Suppressor macrophage treated with lipopolysaccharide for 1 hour (primary cell): Measurements from ENCODE around the gene IFI27L1.
A peak's percentile ranks its signal among the peaks of the same experiment; 100 is the strongest.

Source experiments
- DNase-seq, 3 donors: peaks; one replicate each; pipeline ENCODE4 v3.0.0-alpha.2; 2020 to 2022

The IFI27L1 gene

DNA sequence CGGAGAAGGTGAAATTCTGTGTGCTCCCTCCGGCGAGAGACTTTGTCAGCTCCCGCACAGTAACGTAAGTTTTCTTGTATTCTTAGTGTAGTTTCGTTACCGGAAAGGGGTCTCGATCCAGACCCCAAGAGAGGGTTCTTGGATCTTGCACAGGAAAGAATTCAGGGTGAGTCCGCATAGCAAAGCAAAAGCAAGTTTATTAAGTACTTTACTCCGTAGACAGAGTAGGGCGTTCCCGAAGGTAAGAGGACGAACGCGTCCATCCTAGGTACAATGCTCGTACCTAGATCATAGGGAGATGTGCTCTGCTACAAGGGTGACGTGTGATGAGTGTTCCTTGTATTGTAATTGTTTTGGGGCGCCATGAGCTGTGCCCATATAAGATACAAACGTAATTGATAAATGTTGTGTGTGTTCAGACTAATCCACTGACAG lies 293 bp downstream of the IFI27L1 start:
- DNase-seq = no peak

DNA sequence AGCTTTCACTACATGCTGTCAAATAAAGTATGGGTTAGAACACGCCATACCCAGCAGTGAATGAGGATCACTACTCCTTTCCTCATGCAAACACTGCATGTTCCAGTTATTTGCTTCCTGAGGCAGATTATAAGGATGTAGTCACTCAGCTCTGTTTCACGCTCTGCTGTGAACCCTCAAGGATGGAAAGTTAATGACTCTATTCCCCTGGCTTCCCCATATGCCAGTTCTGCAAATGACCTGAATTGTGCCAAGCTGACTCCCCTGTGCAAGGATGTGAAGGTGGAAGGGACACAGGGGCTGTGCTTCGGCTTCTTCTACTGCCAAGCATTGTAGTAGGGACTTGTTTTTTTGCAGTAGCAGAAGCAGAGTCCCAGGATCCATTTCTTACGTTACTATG lies 6.8 kb downstream of the IFI27L1 start:
- DNase-seq = no peak

DNA sequence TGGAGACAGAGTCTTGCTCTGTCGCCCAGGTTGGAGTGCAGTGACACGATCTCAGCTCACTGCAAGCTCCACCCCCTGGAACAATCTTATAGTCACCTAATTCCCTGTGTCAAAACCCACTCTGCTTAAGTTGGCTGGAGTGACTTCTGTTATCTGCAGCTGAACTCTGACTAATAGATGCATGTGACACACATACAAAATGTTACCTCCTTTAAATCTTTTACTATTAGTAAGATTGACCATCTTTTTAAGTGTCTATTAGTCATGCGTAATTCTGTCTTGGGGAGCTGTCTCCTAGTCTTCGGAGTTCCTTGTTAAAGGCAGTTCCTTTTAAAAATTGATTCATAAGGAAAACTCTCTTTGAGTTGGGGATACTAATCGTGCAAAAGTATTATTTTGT lies 7.4 kb downstream of the IFI27L1 start:
- peak in 1 of 3 donors; percentile 13 for DNase-seq

GRCh38 chr14:94089479-94089878 lies 8.4 kb downstream of the IFI27L1 start:
- DNase-seq = no peak

GRCh38 chr14:94093418-94093817 lies 12.3 kb downstream of the IFI27L1 start:
- no peak for DNase-seq

DNA sequence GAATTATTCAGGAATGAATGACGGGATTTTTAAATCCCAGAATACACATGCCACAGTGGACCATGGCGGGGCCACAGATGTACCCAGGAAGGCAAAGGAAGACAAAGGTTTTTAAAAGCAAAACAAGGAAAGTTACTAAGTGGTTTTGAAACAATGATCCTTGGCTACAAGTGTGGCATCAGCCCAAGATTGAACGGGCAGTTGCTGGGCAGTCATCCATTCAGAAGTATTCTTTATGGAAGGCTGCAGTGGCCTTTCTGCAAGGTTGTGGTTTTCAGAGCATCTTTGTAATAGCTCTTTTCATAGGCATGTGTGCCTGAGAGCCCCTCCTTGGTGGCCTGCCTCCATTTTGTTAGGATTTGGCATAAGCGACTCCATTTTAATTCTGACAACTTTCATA lies 16.0 kb downstream of the IFI27L1 start:
- no peak for DNase-seq

DNA sequence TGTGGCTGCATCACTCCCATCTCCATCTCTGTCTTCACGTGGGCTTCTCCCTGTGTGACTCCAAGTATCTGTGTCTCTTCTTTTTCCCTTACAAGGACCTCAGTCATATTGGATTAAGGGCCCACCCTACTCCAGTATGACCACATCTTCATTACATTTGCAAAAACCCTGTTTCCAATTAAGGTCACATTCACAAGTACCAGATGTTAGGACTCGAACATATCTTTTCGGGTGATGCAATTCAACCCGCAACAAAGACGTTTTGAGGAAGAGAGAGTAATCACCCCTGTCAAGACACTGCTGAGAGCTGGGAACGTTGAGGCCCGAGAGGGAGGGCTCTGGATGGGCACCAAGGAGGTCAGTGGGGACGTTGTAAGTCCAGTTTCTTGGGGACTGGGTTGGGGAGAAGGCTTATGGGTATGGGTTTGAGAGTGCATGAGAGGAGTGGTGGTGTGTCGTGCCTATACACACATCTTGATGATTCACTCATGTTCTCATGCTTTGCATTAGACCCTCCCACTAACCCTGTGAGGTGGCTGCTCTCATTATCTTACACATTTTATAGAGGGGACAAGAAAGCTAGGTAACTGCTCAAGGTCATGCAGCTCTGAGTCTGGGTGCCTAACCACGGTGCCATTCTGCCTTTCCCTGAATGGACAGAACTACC lies 17.3 kb downstream of the IFI27L1 start:
- peak in 1 of 3 donors; percentile 29 for DNase-seq

- DNase-seq = no peak
Observed at GRCh38 chr14:94099006-94099405, 17.9 kb downstream of the IFI27L1 start.

- DNase-seq = peak; percentile 36 to 58 (median 46)
Observed at GRCh38 chr14:94100847-94101246, 19.7 kb downstream of the IFI27L1 start.

DNA sequence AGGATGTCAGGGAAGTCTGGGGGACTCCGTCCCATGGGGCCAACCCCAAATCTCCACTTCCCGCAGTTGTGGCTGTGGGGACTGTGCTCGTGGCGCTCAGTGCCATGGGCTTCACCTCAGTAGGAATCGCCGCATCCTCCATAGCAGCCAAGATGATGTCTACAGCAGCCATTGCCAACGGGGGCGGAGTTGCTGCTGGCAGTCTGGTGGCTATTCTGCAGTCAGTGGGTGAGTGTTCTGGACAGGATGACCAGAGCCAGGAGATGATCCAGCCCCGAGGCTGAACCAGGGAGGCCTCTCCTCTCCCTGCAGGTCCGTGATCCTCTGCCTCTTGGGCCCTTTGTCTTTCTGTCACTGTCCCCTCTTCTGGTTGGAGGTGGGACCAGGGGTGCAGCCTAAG lies 20.6 kb downstream of the IFI27L1 start:
- DNase-seq = no peak

DNA sequence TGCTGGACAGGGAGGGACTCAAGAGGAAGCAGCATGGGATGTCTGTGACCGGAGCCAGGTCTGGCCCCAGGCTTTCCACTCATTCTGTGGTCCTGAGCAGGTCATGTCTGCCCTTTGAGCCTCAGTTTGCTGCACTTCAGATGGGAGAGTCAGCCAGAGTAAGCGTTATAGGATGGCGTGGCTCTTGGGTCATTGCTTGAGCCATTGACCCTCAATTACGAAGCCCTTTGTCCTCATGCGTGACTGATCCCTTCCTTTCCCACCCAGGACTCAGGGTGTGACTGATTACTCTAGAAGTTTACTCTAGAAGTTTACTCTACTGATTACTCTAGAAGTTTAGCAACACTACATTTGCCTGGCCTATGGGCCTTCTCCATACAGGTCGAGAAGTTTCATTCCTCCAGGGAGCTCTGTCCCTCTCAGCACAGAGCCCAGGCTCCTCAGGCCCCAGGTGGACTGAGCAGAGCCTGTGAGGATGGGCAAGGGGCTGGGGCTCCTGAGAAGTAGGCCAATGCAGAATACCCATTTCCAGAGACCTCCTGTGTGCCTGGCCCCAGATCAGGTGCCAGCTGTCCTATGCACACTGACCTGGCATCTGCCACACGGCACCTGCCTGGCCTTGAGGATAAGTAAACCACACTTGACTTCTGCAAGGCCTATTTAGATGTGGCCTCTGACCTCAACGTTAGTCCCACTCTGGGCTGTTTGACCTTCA lies 21.8 kb downstream of the IFI27L1 start:
- no peak for DNase-seq

GRCh38 chr14:94103554-94104150 lies 22.5 kb downstream of the IFI27L1 start:
- DNase-seq = no peak

GRCh38 chr14:94104731-94105130 lies 23.6 kb downstream of the IFI27L1 start:
- no peak for DNase-seq

DNA sequence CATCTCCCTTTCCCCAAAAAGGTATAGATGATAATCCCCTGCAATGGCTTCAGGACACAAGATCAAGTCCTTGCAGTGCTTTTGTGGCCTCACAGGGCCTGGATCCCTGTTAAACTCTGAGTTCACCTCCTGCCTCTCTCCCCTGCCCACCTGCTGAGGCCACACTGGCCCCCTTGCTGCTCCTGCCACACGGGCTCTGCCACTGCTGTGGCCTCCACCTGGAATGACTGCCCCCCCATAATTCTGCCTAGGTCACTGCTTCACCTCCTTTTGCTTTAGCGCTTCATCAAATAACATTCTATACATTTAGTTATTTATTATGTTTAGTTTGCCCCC lies 28.8 kb downstream of the IFI27L1 start:
- no peak for DNase-seq

GRCh38 chr14:94110552-94111181 lies 29.6 kb downstream of the IFI27L1 start, which contains the start of gene IFI27:
Gene IFI27 (plus strand): TSS chr14:94110736.
- peak in 2 of 3 donors; percentile 16 to 45 for DNase-seq

DNA sequence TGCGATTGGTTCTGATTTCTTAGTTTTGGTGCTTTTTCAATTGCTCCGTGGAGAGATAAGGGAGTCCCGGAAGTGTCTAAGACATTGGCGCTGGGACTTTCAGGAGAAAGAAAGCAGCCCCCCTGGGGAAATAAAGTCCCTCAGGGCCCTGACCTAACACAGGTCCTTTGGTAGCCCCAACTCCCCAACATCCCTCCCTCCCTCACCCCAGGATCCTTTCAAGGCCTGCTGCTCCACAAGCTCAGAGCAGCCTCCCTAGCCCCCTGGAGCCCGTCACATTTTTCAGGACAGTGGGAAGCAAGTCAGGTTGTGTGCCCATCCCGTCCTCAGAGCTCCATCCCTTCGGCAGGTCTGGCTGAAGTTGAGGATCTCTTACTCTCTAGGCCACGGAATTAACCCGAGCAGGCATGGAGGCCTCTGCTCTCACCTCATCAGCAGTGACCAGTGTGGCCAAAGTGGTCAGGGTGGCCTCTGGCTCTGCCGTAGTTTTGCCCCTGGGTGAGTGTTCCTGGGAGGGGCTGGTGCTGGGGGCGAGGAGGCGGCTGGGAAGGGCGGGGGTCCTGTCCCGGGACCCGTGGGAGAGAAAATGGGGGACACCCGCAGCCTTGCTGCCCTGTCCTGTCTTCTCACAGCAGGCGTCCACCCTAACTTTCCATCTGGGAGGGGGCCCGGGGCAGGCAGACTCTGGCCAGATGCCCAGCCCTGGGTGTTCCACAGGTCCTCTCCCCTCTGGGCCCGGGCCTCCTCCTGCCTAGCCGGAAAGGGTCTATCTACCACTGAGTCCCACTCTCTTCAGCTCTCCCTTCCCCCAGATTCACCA lies 30.4 kb downstream of the IFI27L1 start:
- no peak for DNase-seq

- DNase-seq = no peak
Observed at GRCh38 chr14:94112513-94113063, 31.5 kb downstream of the IFI27L1 start.

GRCh38 chr14:94113073-94113472 lies 32.0 kb downstream of the IFI27L1 start:
- DNase-seq = no peak

- DNase-seq = no peak
Observed at GRCh38 chr14:94113490-94113889, 32.4 kb downstream of the IFI27L1 start.

- no peak for DNase-seq
Observed at GRCh38 chr14:94113908-94114588, 32.9 kb downstream of the IFI27L1 start.

- DNase-seq = no peak
Observed at GRCh38 chr14:94114589-94115057, 33.5 kb downstream of the IFI27L1 start.
